ENCODE measurements around the gene OXT.
A peak's percentile ranks its signal among the peaks of the same experiment; 100 is the strongest.

OXT gene

DNA sequence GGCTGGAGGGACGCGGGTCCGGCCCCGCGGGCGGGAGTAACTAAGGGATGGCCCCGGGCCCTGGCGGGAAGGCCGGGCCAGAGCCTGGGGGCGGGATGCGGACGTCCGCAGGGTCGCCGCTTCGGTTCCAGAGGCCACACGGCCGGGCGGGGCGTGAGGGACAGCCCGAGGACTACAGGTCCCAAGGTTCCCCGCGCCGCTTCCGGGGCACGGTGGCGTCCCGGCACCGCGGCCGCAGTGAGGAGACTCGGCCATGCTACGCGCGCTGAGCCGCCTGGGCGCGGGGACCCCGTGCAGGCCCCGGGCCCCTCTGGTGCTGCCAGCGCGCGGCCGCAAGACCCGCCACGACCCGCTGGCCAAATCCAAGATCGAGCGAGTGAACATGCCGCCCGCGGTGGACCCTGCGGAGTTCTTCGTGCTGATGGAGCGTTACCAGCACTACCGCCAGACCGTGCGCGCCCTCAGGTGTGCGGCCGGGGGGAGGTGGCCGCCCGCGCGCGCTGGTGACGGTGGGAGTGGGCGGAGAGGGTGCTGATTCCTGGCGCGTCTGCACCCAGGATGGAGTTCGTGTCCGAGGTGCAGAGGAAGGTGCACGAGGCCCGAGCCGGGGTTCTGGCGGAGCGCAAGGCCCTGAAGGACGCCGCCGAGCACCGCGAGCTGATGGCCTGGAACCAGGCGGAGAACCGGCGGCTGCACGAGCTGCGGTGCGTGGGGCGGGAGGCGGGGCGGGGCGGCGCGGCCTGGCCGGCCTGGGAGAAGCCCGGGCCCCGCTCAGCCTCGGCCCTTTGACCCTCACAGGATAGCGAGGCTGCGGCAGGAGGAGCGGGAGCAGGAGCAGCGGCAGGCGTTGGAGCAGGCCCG is 25.4 kb upstream of the OXT start, which contains the start of gene MRPS26 (continued):
- TF ChIP-seq ZFP37 (tag by site-specific recombination; IDR thresholded peaks at IDR 0.05): no peak
- peak; percentile 90 for TF ChIP-seq GLIS2 (tag by site-specific recombination; IDR thresholded peaks at IDR 0.05)
- 0 out of 2 replicates have a peak, but pooled peaks have one; percentile 15 for TF ChIP-seq ZNF596 (tag by site-specific recombination; IDR thresholded peaks at IDR 0.05)
- TF ChIP-seq ZNF155 (tag by site-specific recombination; IDR thresholded peaks at IDR 0.05): no peak
- TF ChIP-seq PATZ1 (tag by site-specific recombination; IDR thresholded peaks at IDR 0.05): peak; percentile 85; the same call in 1 of the 2 replicates
- no peak for TF ChIP-seq BCL6B (tag by site-specific recombination; IDR thresholded peaks at IDR 0.05)
- TF ChIP-seq ZNF398 (tag by site-specific recombination; IDR thresholded peaks at IDR 0.05): peak; percentile 77; the same call in 1 of the 2 replicates
- TF ChIP-seq SP3 (tag by site-specific recombination; IDR thresholded peaks at IDR 0.05): peak; percentile 90
- no peak for TF ChIP-seq ZBTB21 (tag by site-specific recombination; IDR thresholded peaks at IDR 0.05)
- TF ChIP-seq ZEB2 (tag by site-specific recombination; IDR thresholded peaks at IDR 0.05): peak; percentile 90
- no peak for TF ChIP-seq MEIS1 (CRISPR knock-in tag; IDR thresholded peaks at IDR 0.05; ENCODE audit: borderline replicate concordance)
- no peak for TF ChIP-seq SETDB1 (IDR thresholded peaks at IDR 0.05; ENCODE audit: insufficient read length, low read length)
- no peak for TF ChIP-seq ZNF792 (tag by site-specific recombination; IDR thresholded peaks at IDR 0.05)
- no peak for TF ChIP-seq BCL11B (tag by site-specific recombination; IDR thresholded peaks at IDR 0.05; ENCODE audit: low read depth)
- peak; percentile 97 for TF ChIP-seq ZBTB20 (tag by site-specific recombination; IDR thresholded peaks at IDR 0.05)
- 0 out of 2 replicates have a peak, but pooled peaks have one; percentile 37 for TF ChIP-seq ZFP41 (tag by site-specific recombination; IDR thresholded peaks at IDR 0.05; ENCODE audit: borderline replicate concordance)
- TF ChIP-seq ZNF138 (tag by site-specific recombination; IDR thresholded peaks at IDR 0.05; ENCODE audit: borderline replicate concordance): no peak
- TF ChIP-seq, protein P1, sequence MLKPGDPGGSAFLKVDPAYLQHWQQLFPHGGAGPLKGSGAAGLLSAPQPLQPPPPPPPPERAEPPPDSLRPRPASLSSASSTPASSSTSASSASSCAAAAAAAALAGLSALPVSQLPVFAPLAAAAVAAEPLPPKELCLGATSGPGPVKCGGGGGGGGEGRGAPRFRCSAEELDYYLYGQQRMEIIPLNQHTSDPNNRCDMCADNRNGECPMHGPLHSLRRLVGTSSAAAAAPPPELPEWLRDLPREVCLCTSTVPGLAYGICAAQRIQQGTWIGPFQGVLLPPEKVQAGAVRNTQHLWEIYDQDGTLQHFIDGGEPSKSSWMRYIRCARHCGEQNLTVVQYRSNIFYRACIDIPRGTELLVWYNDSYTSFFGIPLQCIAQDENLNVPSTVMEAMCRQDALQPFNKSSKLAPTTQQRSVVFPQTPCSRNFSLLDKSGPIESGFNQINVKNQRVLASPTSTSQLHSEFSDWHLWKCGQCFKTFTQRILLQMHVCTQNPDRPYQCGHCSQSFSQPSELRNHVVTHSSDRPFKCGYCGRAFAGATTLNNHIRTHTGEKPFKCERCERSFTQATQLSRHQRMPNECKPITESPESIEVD (tag by site-specific recombination; IDR thresholded peaks at IDR 0.05): no peak
- TF ChIP-seq KLF8 (tag by site-specific recombination; IDR thresholded peaks at IDR 0.05): peak; percentile 48
- no peak for TF ChIP-seq ZSCAN4 (tag by site-specific recombination; IDR thresholded peaks at IDR 0.05)
- TF ChIP-seq ZIC2 (tag by site-specific recombination; IDR thresholded peaks at IDR 0.05): no peak
- TF ChIP-seq, protein P2, sequence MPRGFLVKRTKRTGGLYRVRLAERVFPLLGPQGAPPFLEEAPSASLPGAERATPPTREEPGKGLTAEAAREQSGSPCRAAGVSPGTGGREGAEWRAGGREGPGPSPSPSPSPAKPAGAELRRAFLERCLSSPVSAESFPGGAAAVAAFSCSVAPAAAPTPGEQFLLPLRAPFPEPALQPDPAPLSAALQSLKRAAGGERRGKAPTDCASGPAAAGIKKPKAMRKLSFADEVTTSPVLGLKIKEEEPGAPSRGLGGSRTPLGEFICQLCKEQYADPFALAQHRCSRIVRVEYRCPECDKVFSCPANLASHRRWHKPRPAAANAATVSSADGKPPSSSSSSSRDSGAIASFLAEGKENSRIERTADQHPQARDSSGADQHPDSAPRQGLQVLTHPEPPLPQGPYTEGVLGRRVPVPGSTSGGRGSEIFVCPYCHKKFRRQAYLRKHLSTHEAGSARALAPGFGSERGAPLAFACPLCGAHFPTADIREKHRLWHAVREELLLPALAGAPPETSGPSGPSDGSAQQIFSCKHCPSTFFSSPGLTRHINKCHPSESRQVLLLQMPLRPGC (tag by site-specific recombination; IDR thresholded peaks at IDR 0.05): peak; percentile 57; the same call in 1 of the 2 replicates
- no peak for TF ChIP-seq ZNF585B (tag by site-specific recombination; IDR thresholded peaks at IDR 0.05)
- TF ChIP-seq ZFP69B (tag by site-specific recombination; IDR thresholded peaks at IDR 0.05): no peak
- no peak for TF ChIP-seq REPIN1 (tag by site-specific recombination; IDR thresholded peaks at IDR 0.05; ENCODE audit: low read depth)
- no peak for TF ChIP-seq ZNF184 (tag by site-specific recombination; IDR thresholded peaks at IDR 0.05)
- no peak for TF ChIP-seq ZNF248 (tag by site-specific recombination; IDR thresholded peaks at IDR 0.05)
- TF ChIP-seq ZNF202 (tag by site-specific recombination; IDR thresholded peaks at IDR 0.05; ENCODE audit: borderline replicate concordance): no peak
- TF ChIP-seq ZNF473 (tag by site-specific recombination; IDR thresholded peaks at IDR 0.05): no peak
- TF ChIP-seq RBAK (tag by site-specific recombination; IDR thresholded peaks at IDR 0.05): no peak
- 0 out of 2 replicates have a peak, but pooled peaks have one; percentile 19 for TF ChIP-seq ZNF10 (tag by site-specific recombination; IDR thresholded peaks at IDR 0.05)
